Measurements from ENCODE around the gene TES. TPM values are rescaled to one million over a fixed set of nuclear protein-coding genes. Genes with fewer than 3 reads are reported as not detected.

TES gene
- total RNA-seq, 1 experiment from 2014 or later, result 28.2 TPM

- Histone ChIP-seq H3K4me2 (ENCODE audit: insufficient read depth, insufficient read length, low read length) (no peak overlapping the region), H4K5ac (ENCODE audit: insufficient read length, low read depth, low read length) (no peak overlapping the region), H2BK12ac (ENCODE audit: insufficient read length, low read depth, low read length) (no peak overlapping the region), H3K27me3 (ENCODE audit: insufficient read depth, low read length) (no peaks in the 10 kb centered on the region), H3K79me1 (ENCODE audit: insufficient read depth, low read depth, low read length, poor library complexity, severe bottlenecking) (peaks cover 4% of the 10 kb centered on the region), H2BK5ac (ENCODE audit: insufficient read length, low read length) (no peak overlapping the region), H3K23ac (ENCODE audit: insufficient read length, low read depth, low read length) (no peak overlapping the region), H3K4me1 (ENCODE audit: insufficient read depth, low read length) (peaks cover 4% of the 10 kb centered on the region; the same call in 1 of the 2 replicates), H3K56ac (ENCODE audit: insufficient read length, low read depth, low read length) (no peak overlapping the region), H2BK120ac (ENCODE audit: low read depth, low read length, poor library complexity, severe bottlenecking) (no peak overlapping the region), H4K8ac (replicated peaks; ENCODE audit: insufficient read length, low read depth, low read length) (no peak overlapping the region), H4K91ac (ENCODE audit: insufficient read length, low read depth, low read length) (no peak overlapping the region), H3T11ph (ENCODE audit: low read length) (no peak overlapping the region), H3K9me3 (ENCODE audit: control insufficient read depth, low read depth, low read length) (no peaks in the 10 kb centered on the region), H2AFZ (ENCODE audit: low read length) (no peak overlapping the region), H3K18ac (ENCODE audit: insufficient read length, low read depth, low read length) (no peak overlapping the region), H3K14ac (ENCODE audit: insufficient read depth, low read length) (no peak overlapping the region), H2BK20ac (ENCODE audit: low read depth, low read length, poor library complexity, severe bottlenecking) (no peak overlapping the region), H3K79me2 (ENCODE audit: insufficient read depth, low read length) (no peaks in the 10 kb centered on the region; the same call in 1 of the 2 replicates), H4K20me1 (ENCODE audit: control insufficient read depth, insufficient read depth, insufficient read length) (no peaks in the 10 kb centered on the region), H3K4ac (ENCODE audit: low read depth, low read length) (no peak overlapping the region), H3K23me2 (ENCODE audit: insufficient read length, low read depth, low read length, poor library complexity, severe bottlenecking) (no peaks in the 10 kb centered on the region), H2AK5ac (ENCODE audit: insufficient read length, low read length) (no peak overlapping the region), H2BK15ac (ENCODE audit: low read depth, low read length) (no peak overlapping the region), H3K9ac (ENCODE audit: extremely low read depth, insufficient read length, low read length) (no peak overlapping the region), H3K27ac (ENCODE audit: insufficient read length, low read depth, low read length) (no peak overlapping the region)
- no peak for DNase-seq
- Mint-ChIP-seq H3K4me3 (no peak overlapping the region), H3K36me3 (ENCODE audit: insufficient read depth in 1 of 3, low read depth in 3 of 3) (no peaks in the 10 kb centered on the region), H3K27me3 (ENCODE audit: low read depth) (no peaks in the 10 kb centered on the region), H3K4me1 (peaks cover 16 to 25% of the 10 kb centered on the region in 2 experiments), H3K9me3 (no peaks in the 10 kb centered on the region), H3K27ac (no peak overlapping the region)
- no peak for TF ChIP-seq CTCF (conservative IDR thresholded peaks at IDR 0.05)
Observed at GRCh38 chr7:116229366-116229765, 19.0 kb downstream of the TES start.
